GM15510 (cell line): Measurements from ENCODE around the gene CFAP70.

ENCODE experiments used
- POLR2A ChIP-seq: IDR thresholded peaks from 3 replicates; pipeline ENCODE4 v1.6.1; 2011; ENCODE audit warnings: borderline replicate concordance; ENCODE audit not compliant: insufficient read length; ENCODE audit errors: extremely low read depth

CFAP70 gene

GRCh38 chr10:73357821-73358220, 843 bp downstream of the CFAP70 start:
- TF ChIP-seq POLR2A: no peak

GRCh38 chr10:73357166-73357565, 1.5 kb downstream of the CFAP70 start:
- TF ChIP-seq POLR2A: no peak

GRCh38 chr10:73344269-73344668, 14.4 kb downstream of the CFAP70 start:
- no peak for TF ChIP-seq POLR2A

GRCh38 chr10:73340121-73340520, 18.5 kb downstream of the CFAP70 start:
- TF ChIP-seq POLR2A: no peak

GRCh38 chr10:73339436-73339835, 19.2 kb downstream of the CFAP70 start:
- no peak for TF ChIP-seq POLR2A

GRCh38 chr10:73338801-73339368, 19.8 kb downstream of the CFAP70 start:
- TF ChIP-seq POLR2A: no peak

GRCh38 chr10:73333202-73333601, 25.5 kb downstream of the CFAP70 start:
- no peak for TF ChIP-seq POLR2A

GRCh38 chr10:73332379-73332778, 26.3 kb downstream of the CFAP70 start:
- no peak for TF ChIP-seq POLR2A

- no peak for TF ChIP-seq POLR2A
These were observed 48.2 kb downstream of the CFAP70 start for GRCh38 chr10:73310475-73310874.

GRCh38 chr10:73307203-73307800, 51.4 kb downstream of the CFAP70 start:
- TF ChIP-seq POLR2A: no peak

GRCh38 chr10:73306171-73306708, 52.4 kb downstream of the CFAP70 start:
- no peak for TF ChIP-seq POLR2A

GRCh38 chr10:73296946-73297345, 61.7 kb downstream of the CFAP70 start:
- TF ChIP-seq POLR2A: no peak

GRCh38 chr10:73293461-73293860, 65.2 kb downstream of the CFAP70 start:
- TF ChIP-seq POLR2A: no peak

- TF ChIP-seq POLR2A: no peak
These were observed 68.7 kb downstream of the CFAP70 start for GRCh38 chr10:73289958-73290357.

- TF ChIP-seq POLR2A: no peak
These were observed 71.2 kb downstream of the CFAP70 start for GRCh38 chr10:73287441-73287840.

- no peak for TF ChIP-seq POLR2A
These were observed 77.6 kb downstream of the CFAP70 start for GRCh38 chr10:73281097-73281496.
